IMR-90 (cell line): ENCODE data around the gene SERHL2. TPM values are rescaled to one million over a fixed set of nuclear protein-coding genes. Genes with fewer than 3 reads are reported as not detected.

Source experiments
- ATAC-seq: fragments of 200-7000 bp; cut with Tn5 transposase; 2 replicates; pipeline ENCODE4 v1.9.1; 2020; ENCODE audit warnings: low read depth, mild to moderate bottlenecking, moderate library complexity
- BruUV-seq: library from RNA; stranded (reverse); fragments of 400-500 nt; replicated peaks from 2 replicates; lab custom pipeline; 2021; lab: Mats Ljungman, UMichigan
- CTCF ChIA-PET: fragments of 300-600 bp; formaldehyde crosslinking; extraction: SDS; loops from one replicate; lab custom pipeline; 2021; ENCODE audit warnings: antibody characterized with exemption; lab: Yijun Ruan, JAX
- POLR2A ChIA-PET: fragments of 300-600 bp; sonication (Branson Sonifier 250); formaldehyde crosslinking; loops from one replicate; lab custom pipeline; 2022; ENCODE audit warnings: antibody characterized with exemption; ENCODE audit not compliant: unreplicated experiment; lab: Charles Lee
- DNase-seq: peaks from one replicate; pipeline ENCODE4 v3.0.0; 2013
- H2AFZ ChIP-seq: replicated peaks from 2 replicates; pipeline ENCODE3; 2013; ENCODE audit warnings: low read length, mild to moderate bottlenecking; ENCODE audit not compliant: poor library complexity
- H2AK5ac ChIP-seq: 2 replicates; pipeline ENCODE4 v1.6.1; 2013; ENCODE audit warnings: low read depth, low read length, inconsistent platforms
- H2AK9ac ChIP-seq: replicated peaks from 2 replicates; pipeline ENCODE3; 2013; ENCODE audit warnings: mild to moderate bottlenecking, low read depth, low read length, moderate library complexity; ENCODE audit not compliant: poor library complexity
- H2BK120ac ChIP-seq: 2 replicates; pipeline ENCODE4 v1.6.1; 2013; ENCODE audit warnings: low read depth, low read length, inconsistent platforms
- H2BK15ac ChIP-seq: 3 replicates; pipeline ENCODE4 v1.6.1; 2013; ENCODE audit warnings: low read depth, low read length, inconsistent platforms
- H2BK20ac ChIP-seq: 2 replicates; pipeline ENCODE4 v1.6.1; 2013; ENCODE audit warnings: low read depth, mild to moderate bottlenecking, inconsistent platforms, low read length, moderate library complexity
- H2BK5ac ChIP-seq: 2 replicates; pipeline ENCODE4 v1.6.1; 2013; ENCODE audit warnings: mild to moderate bottlenecking, low read depth, low read length, inconsistent platforms; ENCODE audit not compliant: poor library complexity, severe bottlenecking
- H3K14ac ChIP-seq: replicated peaks from 2 replicates; pipeline ENCODE4 v1.6.1; 2013; ENCODE audit warnings: low read depth, low read length, inconsistent platforms
- H3K18ac ChIP-seq: 2 replicates; pipeline ENCODE4 v1.6.1; 2013; ENCODE audit warnings: low read depth, low read length, control low read depth
- H3K23ac ChIP-seq: 2 replicates; pipeline ENCODE4 v1.6.1; 2013; ENCODE audit warnings: low read depth, low read length, inconsistent platforms
- H3K27ac ChIP-seq: 2 replicates; pipeline ENCODE4 v1.5.1; 2013; ENCODE audit warnings: mild to moderate bottlenecking, control low read depth, low read length; ENCODE audit not compliant: insufficient read depth
- H3K27me3 ChIP-seq: 2 replicates; pipeline ENCODE4 v1.6.1; 2013; ENCODE audit warnings: low read length; ENCODE audit not compliant: control insufficient read depth, insufficient read depth
- H3K36me3 ChIP-seq: 2 replicates; pipeline ENCODE4 v1.6.1; 2013; ENCODE audit warnings: low read length, mixed read lengths; ENCODE audit not compliant: control insufficient read depth, insufficient read depth
- H3K4ac ChIP-seq: 2 replicates; pipeline ENCODE4 v1.6.1; 2013; ENCODE audit warnings: low read depth, low read length, inconsistent platforms
- H3K4me1 ChIP-seq: 2 replicates; pipeline ENCODE4 v1.6.1; 2013; ENCODE audit warnings: low read length, mixed read lengths; ENCODE audit not compliant: control insufficient read depth, insufficient read depth
- H3K4me2 ChIP-seq: 2 replicates; pipeline ENCODE4 v1.6.1; 2013; ENCODE audit warnings: low read depth, mild to moderate bottlenecking, control low read depth, low read length, moderate library complexity
- H3K4me3 ChIP-seq: 2 replicates; pipeline ENCODE4 v1.5.1; 2013; ENCODE audit warnings: low read depth, mild to moderate bottlenecking, control low read depth, low read length, moderate library complexity; ENCODE audit not compliant: insufficient read depth
- H3K56ac ChIP-seq: 2 replicates; pipeline ENCODE4 v1.6.1; 2013; ENCODE audit warnings: low read length, inconsistent platforms; ENCODE audit not compliant: insufficient read depth; ENCODE audit errors: extremely low read depth
- H3K79me1 ChIP-seq, 2 experiments: 2 replicates each; pipeline ENCODE4 v1.6.1; 2013; ENCODE audit warnings: low read length in 2 of 2, inconsistent platforms in 1 of 2, low read depth in 1 of 2
- H3K9ac ChIP-seq: 2 replicates; pipeline ENCODE4 v1.6.1; 2013; ENCODE audit warnings: low read depth, low read length, control low read depth
- H3K9me1 ChIP-seq: 2 replicates; pipeline ENCODE4 v1.6.1; 2013; ENCODE audit warnings: low read length, inconsistent platforms; ENCODE audit not compliant: insufficient read depth
- H3K9me3 ChIP-seq: 2 replicates; pipeline ENCODE4 v1.6.1; 2013; ENCODE audit warnings: low read length; ENCODE audit not compliant: control insufficient read depth, insufficient read depth
- H4K20me1 ChIP-seq: 2 replicates; pipeline ENCODE4 v1.6.1; 2013; ENCODE audit warnings: low read length, inconsistent platforms; ENCODE audit not compliant: insufficient read depth
- H4K5ac ChIP-seq: 2 replicates; pipeline ENCODE4 v1.6.1; 2013; ENCODE audit warnings: mild to moderate bottlenecking, low read depth, low read length, control low read depth
- H4K8ac ChIP-seq, 2 experiments: 2 replicates each; pipeline ENCODE4 v1.6.1; 2013; ENCODE audit warnings: low read depth in 2 of 2, low read length in 2 of 2, control low read depth in 1 of 2, inconsistent platforms in 1 of 2
- H4K91ac ChIP-seq: 2 replicates; pipeline ENCODE4 v1.6.1; 2013; ENCODE audit warnings: low read depth, low read length, inconsistent platforms; ENCODE audit not compliant: insufficient read depth
- BHLHE40 ChIP-seq: fragments of 150-350 bp; IDR thresholded peaks from 2 replicates; pipeline ENCODE4 v1.6.1; 2016; ENCODE audit warnings: mild to moderate bottlenecking, low read depth, low read length
- CEBPB ChIP-seq: IDR thresholded peaks from 2 replicates; pipeline ENCODE4 v1.6.1; 2012; ENCODE audit warnings: low read depth, low read length, improper control_type of control experiment
- CHD1 ChIP-seq: IDR thresholded peaks from 2 replicates; pipeline ENCODE4 v1.6.1; 2012; ENCODE audit warnings: low read depth, low read length, improper control_type of control experiment
- FOS ChIP-seq: fragments of 150-350 bp; IDR thresholded peaks from 2 replicates; pipeline ENCODE4 v1.6.1; 2016; ENCODE audit warnings: low read depth, low read length
- MAFK ChIP-seq: IDR thresholded peaks from 2 replicates; pipeline ENCODE4 v1.6.1; 2012; ENCODE audit warnings: low read depth, low read length, improper control_type of control experiment
- NFE2L2 ChIP-seq: fragments of 150-350 bp; IDR thresholded peaks from 2 replicates; pipeline ENCODE4 v1.6.1; 2016; ENCODE audit warnings: low read depth, mild to moderate bottlenecking, low read length
- POLR2A ChIP-seq: IDR thresholded peaks from 2 replicates; pipeline ENCODE4 v1.6.1; 2012; ENCODE audit warnings: mild to moderate bottlenecking, low read depth, low read length
- RAD21 ChIP-seq: IDR thresholded peaks from 2 replicates; pipeline ENCODE4 v1.6.1; 2012; ENCODE audit warnings: low read length, improper control_type of control experiment
- RFX5 ChIP-seq: IDR thresholded peaks from 2 replicates; pipeline ENCODE4 v1.8.0; 2012; ENCODE audit warnings: low read depth, mild to moderate bottlenecking, low read length, moderate library complexity
- USF2 ChIP-seq: fragments of 150-350 bp; IDR thresholded peaks from 2 replicates; pipeline ENCODE4 v1.6.1; 2017; ENCODE audit warnings: mild to moderate bottlenecking, antibody characterized with exemption, low read length, low read depth
- WGBS, 2 experiments: methylation state at CpG; one replicate each; pipeline versions ENCODE4 v1.1.5 to v1.1.7; 2013; ENCODE audit warnings: missing lambda C conversion rate in 2 of 2; ENCODE audit not compliant: insufficient read length in 1 of 2; ENCODE audit errors: extremely low coverage in 2 of 2; 5-methylcytosine and 5-hydroxymethylcytosine counted together
- dilution Hi-C: fragments of 300-500 bp; cut with HindIII; formaldehyde crosslinking; loops from one replicate; pipeline ENCODE4 v1.14.3; 2018; ENCODE audit warnings: low sequenced_read_pairs; ENCODE audit not compliant: unreplicated experiment
- in situ Hi-C: fragments of 300-500 bp; cut with MboI; formaldehyde crosslinking; loops from 3 replicates; pipeline ENCODE4 v1.14.3; 2019; ENCODE audit warnings: low sequenced_read_pairs, inconsistent platforms, mixed read lengths
- intact Hi-C: fragments of 100-400 bp; cut with micrococcal nuclease; formaldehyde crosslinking; loops from 2 replicates; pipeline ENCODE4 v1.10.0; 2022
- polyA plus RNA-seq, 3 experiments: library from polyadenylated mRNA; depleted of rRNA; stranded (reverse); fragments of >200 nt; gene quantifications; 2 replicates each; pipeline ENCODE4 v1.2.3, GENCODE V29; 2012; ENCODE audit warnings: low replicate concordance in 1 of 3
- total RNA-seq: library from RNA; depleted of rRNA; stranded (reverse); fragments of >200 nt; gene quantifications from 2 replicates; pipeline ENCODE4 v1.2.3, GENCODE V29; 2012
- TF ChIP-seq, protein P1 (sequence below): fragments of 150-350 bp; IDR thresholded peaks from 2 replicates; pipeline ENCODE4 v1.6.1; 2016; ENCODE audit warnings: low read depth, mild to moderate bottlenecking, low read length, moderate library complexity, borderline replicate concordance

The SERHL2 gene
- total and polyA plus RNA-seq, 2 of the 4 experiments (the other 2 are of a cell fraction): 4.5 to 5.0 TPM

DNA sequence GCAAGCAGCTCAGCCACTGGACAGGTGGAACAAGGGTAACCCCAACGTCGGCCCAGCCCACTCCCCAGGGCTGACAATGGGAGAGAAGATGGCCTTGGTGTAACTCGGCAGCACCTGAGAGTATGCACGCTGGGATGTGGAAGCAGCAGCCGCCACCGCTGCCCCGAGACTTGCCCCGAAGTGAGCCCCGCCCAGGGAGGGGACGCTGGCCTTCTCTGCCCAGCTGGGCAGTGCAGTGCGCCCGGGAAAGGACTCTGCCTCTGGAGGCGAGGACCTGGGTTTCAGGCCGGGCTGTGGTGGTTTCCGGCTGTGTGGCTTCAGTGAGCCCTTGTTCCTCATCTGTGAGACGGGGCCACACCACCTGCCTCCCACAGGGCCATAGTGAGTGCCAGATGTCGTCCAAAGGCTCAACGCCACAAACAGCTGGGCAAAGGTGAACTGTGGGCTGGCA is 69.6 kb downstream of the SERHL2 start:
- no peak overlapping the region for H3K4me2 ChIP-seq
- no peaks in the 10 kb centered on the region for H3K9me3 ChIP-seq
- in situ Hi-C loops: no loop called here
- ATAC-seq: no peak
- no peak overlapping the region for H3K4ac ChIP-seq
- no peak overlapping the region for H4K91ac ChIP-seq
- H3K9me1 ChIP-seq: 0 out of 2 replicates have a peak, but pooled peaks cover 13% of the 10 kb centered on the region
- H4K5ac ChIP-seq: no peak overlapping the region
- H3K4me3 ChIP-seq: no peak overlapping the region
- no peak overlapping the region for H2BK5ac ChIP-seq
- dilution Hi-C loops: no loop called here
- peaks cover 8% of the 10 kb centered on the region for H3K4me1 ChIP-seq
- no peak for DNase-seq
- POLR2A ChIA-PET: no interaction called here
- H4K8ac ChIP-seq: no peak overlapping the region
- no peak overlapping the region for H3K14ac ChIP-seq
- H3K36me3 ChIP-seq: peaks cover 53% of the 10 kb centered on the region
- intact Hi-C loops: no loop called here
- no peak overlapping the region for H2BK20ac ChIP-seq
- no peak overlapping the region for H2AFZ ChIP-seq
- H3K79me1 ChIP-seq: peaks cover 0 to 29% of the 10 kb centered on the region in 2 experiments
- H2AK9ac ChIP-seq: no peak overlapping the region
- BruUV-seq: no TSS peak
- no peak overlapping the region for H3K56ac ChIP-seq
- 93% methylated on average over 14 of the region's 18 CpGs; no CpG with 5 or more reads in 1 of the 2 experiments for WGBS, 2 experiments
- peaks cover 22% of the 10 kb centered on the region for H4K20me1 ChIP-seq
- H2AK5ac ChIP-seq: no peak overlapping the region
- H3K9ac ChIP-seq: no peak overlapping the region
- H3K23ac ChIP-seq: no peak overlapping the region
- H2BK15ac ChIP-seq: no peak overlapping the region
- no peak for TF ChIP-seq RAD21
- no peak for TF ChIP-seq BHLHE40
- no peak for TF ChIP-seq RFX5
- TF ChIP-seq, protein P1, sequence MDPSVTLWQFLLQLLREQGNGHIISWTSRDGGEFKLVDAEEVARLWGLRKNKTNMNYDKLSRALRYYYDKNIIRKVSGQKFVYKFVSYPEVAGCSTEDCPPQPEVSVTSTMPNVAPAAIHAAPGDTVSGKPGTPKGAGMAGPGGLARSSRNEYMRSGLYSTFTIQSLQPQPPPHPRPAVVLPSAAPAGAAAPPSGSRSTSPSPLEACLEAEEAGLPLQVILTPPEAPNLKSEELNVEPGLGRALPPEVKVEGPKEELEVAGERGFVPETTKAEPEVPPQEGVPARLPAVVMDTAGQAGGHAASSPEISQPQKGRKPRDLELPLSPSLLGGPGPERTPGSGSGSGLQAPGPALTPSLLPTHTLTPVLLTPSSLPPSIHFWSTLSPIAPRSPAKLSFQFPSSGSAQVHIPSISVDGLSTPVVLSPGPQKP: no peak
- TF ChIP-seq USF2: no peak
- no peak for TF ChIP-seq POLR2A
- TF ChIP-seq FOS: no peak
- no peak for TF ChIP-seq NFE2L2
- TF ChIP-seq CHD1: no peak
- no peak for TF ChIP-seq CEBPB
- TF ChIP-seq MAFK: no peak
- CTCF ChIA-PET: no interaction called here
- no peak overlapping the region for H3K27ac ChIP-seq
- no peaks in the 10 kb centered on the region for H3K27me3 ChIP-seq
- H3K18ac ChIP-seq: no peak overlapping the region
- no peak overlapping the region for H2BK120ac ChIP-seq
